Adrenal gland (tissue), 12 donors: ENCODE measurements around the gene EVI5L. TPM values are rescaled to one million over a fixed set of nuclear protein-coding genes. Genes with fewer than 3 reads are reported as not detected.

Experiments used
- DNase-seq, 7 donors: peaks; one replicate each; pipeline ENCODE4 v3.0.0-alpha.2; 2019 to 2020
- H3K27ac ChIP-seq, 5 donors: fragments of 200-600 bp; sonication (generic) in 4 of 5; 1 replicate in 3 of 5; 2 replicates in 2 of 5; pipeline versions ENCODE4 v1.5.1 to v1.8.0; 2016 to 2020; ENCODE audit warnings: mild to moderate bottlenecking in 1 of 5
- H3K27me3 ChIP-seq: fragments of 200-600 bp; 2 replicates; pipeline ENCODE4 v1.8.0; 2021
- H3K36me3 ChIP-seq, 2 donors: fragments of 200-600 bp; replicated peaks in 1 of 2; 1 replicate in 1 of 2; 2 replicates in 1 of 2; pipeline versions ENCODE4 v1.5.1 to v1.8.0; 2018 to 2022
- H3K4me1 ChIP-seq, 2 donors: fragments of 200-600 bp; replicated peaks in 1 of 2; 1 replicate in 1 of 2; 2 replicates in 1 of 2; pipeline versions ENCODE4 v1.5.1 to v1.8.0; 2018 to 2021
- H3K4me3 ChIP-seq, 4 donors: fragments of 200-600 bp; sonication (generic) in 3 of 4; one replicate each; pipeline ENCODE4 v1.5.1; 2016 to 2018
- H3K9me3 ChIP-seq, 3 donors: fragments of 200-600 bp; sonication (generic) in 1 of 3; replicated peaks in 1 of 3; 1 replicate in 2 of 3; 2 replicates in 1 of 3; pipeline versions ENCODE4 v1.5.1 to v1.8.0; 2016 to 2021
- POLR2A ChIP-seq, 2 donors: fragments of 450-650 bp; IDR thresholded peaks; one replicate each; pipeline ENCODE4 v1.6.1; 2017; ENCODE audit warnings: antibody characterized with exemption in 2 of 2, mild to moderate bottlenecking in 2 of 2, moderate library complexity in 1 of 2
- WGBS, 4 donors: extraction: QIAGEN DNeasy Blood & Tissue Kit in 2 of 4; methylation state at CpG; one replicate each; pipeline versions ENCODE4 v1.1.5 to v1.1.7; 2013 to 2017; 5-methylcytosine and 5-hydroxymethylcytosine counted together
- intact Hi-C, 2 donors: fragments of 100-400 bp; cut with DNase I; formaldehyde crosslinking; loops; one replicate each; pipeline versions ENCODE4 v1.14.1 to v1.15.0; 2022 to 2023
- polyA plus RNA-seq, 3 donors: library from polyadenylated mRNA; stranded (reverse); fragments of 200-250 nt in 2 of 3; fragments of 350-450 nt in 1 of 3; fragmentation: Illumina TruSeq in 1 of 3; extraction: RNeasy Lipid Tissue Mini Kit (QIAGEN cat#74804) in 1 of 3; gene quantifications; one replicate each; pipeline ENCODE4 v1.2.3, GENCODE V29; 2013 to 2014
- total RNA-seq, 9 donors: library from RNA; depleted of rRNA in 4 of 9; stranded (reverse); fragments of >200 nt in 4 of 9; fragments of 120-200 nt in 1 of 9; fragmentation: NEBNext Ultra II Directional in 1 of 9; extraction: Animal tissue kit (Norgen Biotek cat#: 25700) in 1 of 9; gene quantifications; one replicate each; pipeline versions ENCODE4 v1.1.0 to v1.2.4, GENCODE V29; 2013 to 2023
- TF ChIP-seq, protein P1 (sequence below), 6 experiments: fragments of 450-650 bp in 4 of 6; fragments of 200-600 bp in 2 of 6; sonication (generic) in 1 of 6; IDR thresholded peaks; 1 replicate in 5 of 6; 2 replicates in 1 of 6; pipeline versions ENCODE4 v1.5.1 to v1.8.0; 2016 to 2021; ENCODE audit warnings: antibody characterized with exemption in 6 of 6, mild to moderate bottlenecking in 2 of 6, moderate library complexity in 1 of 6
- donor health status: healthy with polysubstance abuse.
- donor health status: Bipolar disorder and iron deficiency.
- donor health status: DM: yes; HTN: yes; CAD: no.
- donor health status: DM: no; HTN: no; CAD: no.
- donor health status: DM: no; HTN: no; CAD: no.
- donor health status: DM: yes; HTN: yes; CAD: no.

EVI5L gene
- total and polyA plus RNA-seq, 12 donors = 8.8 to 22.2 (median 20.5) TPM

DNA sequence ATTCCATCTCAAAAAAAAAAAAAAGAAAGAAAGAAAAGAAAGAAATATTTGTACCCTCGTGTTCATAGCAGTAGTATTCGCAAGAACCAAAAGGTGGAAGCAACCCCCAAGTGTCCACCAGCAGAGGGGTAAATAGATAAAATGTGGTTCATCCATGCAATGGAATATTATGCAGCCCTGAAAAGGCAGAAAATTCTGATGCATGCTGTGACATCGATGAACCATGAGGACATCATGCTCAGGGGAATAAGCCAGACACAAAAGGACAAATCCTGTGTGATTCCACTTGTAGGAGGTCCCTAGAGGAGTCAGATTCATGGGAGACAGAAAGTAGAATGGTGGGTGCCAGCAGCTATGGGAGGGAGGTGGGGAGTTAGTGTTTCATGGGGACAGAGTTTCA lies 51.9 kb downstream of the EVI5L start:
- WGBS, 4 donors = 83 to 88% (median 85%) methylated on average over 3 of the region's 3 CpGs

DNA sequence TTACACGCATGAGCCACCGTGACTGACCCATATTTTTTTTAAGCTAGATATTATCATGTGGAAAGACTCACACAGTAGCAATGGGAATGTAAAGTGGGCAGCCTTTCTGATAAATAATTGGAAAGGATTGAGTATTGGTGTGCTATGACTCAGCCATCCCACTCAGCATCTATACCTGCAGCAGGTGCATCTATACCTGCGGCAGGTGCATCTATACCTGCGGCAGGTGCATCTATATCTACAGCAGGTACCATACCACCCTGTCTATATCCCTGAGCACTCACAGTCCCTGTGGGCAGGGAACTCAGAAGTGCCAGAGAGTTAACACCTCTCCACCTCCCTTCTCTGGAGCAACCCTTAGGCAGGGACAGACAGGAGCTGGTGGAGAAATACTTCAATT lies 53.1 kb downstream of the EVI5L start:
- no peaks in the 10 kb centered on the region for H3K27me3 ChIP-seq
- H3K36me3 ChIP-seq = no peaks in the 10 kb centered on the region
- intact Hi-C loops = no loop called here
- H3K4me1 ChIP-seq = peaks cover 0 to 1% of the 10 kb centered on the region in 2 donors
- TF ChIP-seq, protein P1, sequence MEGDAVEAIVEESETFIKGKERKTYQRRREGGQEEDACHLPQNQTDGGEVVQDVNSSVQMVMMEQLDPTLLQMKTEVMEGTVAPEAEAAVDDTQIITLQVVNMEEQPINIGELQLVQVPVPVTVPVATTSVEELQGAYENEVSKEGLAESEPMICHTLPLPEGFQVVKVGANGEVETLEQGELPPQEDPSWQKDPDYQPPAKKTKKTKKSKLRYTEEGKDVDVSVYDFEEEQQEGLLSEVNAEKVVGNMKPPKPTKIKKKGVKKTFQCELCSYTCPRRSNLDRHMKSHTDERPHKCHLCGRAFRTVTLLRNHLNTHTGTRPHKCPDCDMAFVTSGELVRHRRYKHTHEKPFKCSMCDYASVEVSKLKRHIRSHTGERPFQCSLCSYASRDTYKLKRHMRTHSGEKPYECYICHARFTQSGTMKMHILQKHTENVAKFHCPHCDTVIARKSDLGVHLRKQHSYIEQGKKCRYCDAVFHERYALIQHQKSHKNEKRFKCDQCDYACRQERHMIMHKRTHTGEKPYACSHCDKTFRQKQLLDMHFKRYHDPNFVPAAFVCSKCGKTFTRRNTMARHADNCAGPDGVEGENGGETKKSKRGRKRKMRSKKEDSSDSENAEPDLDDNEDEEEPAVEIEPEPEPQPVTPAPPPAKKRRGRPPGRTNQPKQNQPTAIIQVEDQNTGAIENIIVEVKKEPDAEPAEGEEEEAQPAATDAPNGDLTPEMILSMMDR (IDR thresholded peaks at IDR 0.05) = no peak
- no peak for TF ChIP-seq POLR2A (IDR thresholded peaks at IDR 0.05)
- H3K9me3 ChIP-seq = no peaks in the 10 kb centered on the region
- H3K27ac ChIP-seq = no peak overlapping the region
- no peak overlapping the region for H3K4me3 ChIP-seq
- DNase-seq = no peak
- 68 to 80% (median 74%) methylated on average over 4 of the region's 4 CpGs for WGBS, 4 donors

More for the DNA sequence above, 51.9 kb downstream of the EVI5L start:
- Histone ChIP-seq H3K36me3 (no peaks in the 10 kb centered on the region), H3K9me3 (no peaks in the 10 kb centered on the region), H3K27ac (no peak overlapping the region), H3K4me1 (no peaks in the 10 kb centered on the region), H3K4me3 (no peak overlapping the region), H3K27me3 (no peaks in the 10 kb centered on the region)
- no peak for DNase-seq
- intact Hi-C loops = no loop called here
- TF ChIP-seq, protein P1 (IDR thresholded peaks at IDR 0.05) = no peak
- TF ChIP-seq POLR2A (IDR thresholded peaks at IDR 0.05) = no peak

DNA sequence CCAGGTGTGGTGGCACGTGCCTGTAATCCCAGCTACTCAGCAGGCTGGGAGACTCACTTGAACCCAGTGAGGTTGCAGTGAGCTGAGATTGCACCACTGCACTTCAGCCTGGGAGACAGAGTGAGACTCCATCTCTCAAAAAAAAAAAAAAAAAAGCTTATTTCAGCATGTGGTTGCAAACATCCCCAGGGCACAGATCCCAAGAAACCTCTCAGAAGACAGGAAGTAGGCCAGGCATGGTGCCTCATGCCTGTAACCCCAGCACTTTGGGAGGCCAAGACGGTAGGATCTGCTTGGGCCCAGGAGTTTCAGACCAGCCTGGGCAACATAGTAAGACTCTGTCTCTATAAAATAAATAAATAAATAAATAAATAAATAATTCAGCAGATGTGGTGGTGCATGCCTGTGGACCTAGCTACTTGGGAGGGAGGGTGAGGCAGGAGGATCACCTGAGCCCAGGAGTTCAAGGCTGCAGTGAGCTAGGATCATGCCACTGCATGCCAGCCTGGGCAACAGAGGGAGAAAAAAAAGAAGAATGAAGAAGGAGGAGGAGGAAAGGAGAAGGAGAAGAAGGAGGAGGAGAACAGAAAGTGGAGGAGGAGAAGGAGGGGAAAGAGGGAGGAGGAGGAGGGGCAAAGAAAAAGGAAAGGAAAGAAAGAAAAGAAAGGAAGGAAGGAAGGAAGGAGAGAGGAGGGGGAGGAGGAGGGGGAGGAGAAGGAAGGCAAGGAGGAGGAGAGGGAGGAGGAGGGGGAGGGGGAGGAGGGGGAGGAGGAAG lies 54.0 kb downstream of the EVI5L start:
- no peak for DNase-seq
- Histone ChIP-seq H3K36me3 (no peaks in the 10 kb centered on the region), H3K4me3 (no peak overlapping the region), H3K27me3 (no peaks in the 10 kb centered on the region), H3K27ac (no peak overlapping the region), H3K4me1 (peaks cover 0 to 4% of the 10 kb centered on the region in 2 donors), H3K9me3 (no peaks in the 10 kb centered on the region)
- WGBS, 4 donors = 75 to 95% (median 83%) methylated on average over 2 of the region's 2 CpGs
- TF ChIP-seq, protein P1 (IDR thresholded peaks at IDR 0.05) = no peak
- TF ChIP-seq POLR2A (IDR thresholded peaks at IDR 0.05) = no peak
- intact Hi-C loops = no loop called here

DNA sequence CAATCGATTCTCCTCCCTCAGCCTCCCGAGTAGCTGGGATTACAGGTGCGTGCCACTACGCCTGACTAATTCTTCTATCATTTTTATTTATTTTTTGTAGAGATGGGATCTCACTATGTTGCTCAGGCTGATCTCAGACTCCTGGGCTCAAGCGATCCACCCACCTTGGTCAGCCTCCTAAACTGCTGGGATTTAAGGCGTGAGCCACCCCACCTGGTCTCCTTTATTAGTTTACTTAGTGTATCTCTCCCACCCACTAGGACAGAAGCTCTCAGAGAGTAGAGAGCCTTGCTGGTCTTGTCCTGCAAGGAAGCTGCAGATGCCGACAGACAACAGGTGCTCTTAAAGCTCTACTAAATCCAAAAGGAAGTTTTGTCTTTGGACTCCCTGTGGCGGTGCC lies 55.8 kb downstream of the EVI5L start:
- intact Hi-C loops = no loop called here
- DNase-seq = no peak
- Histone ChIP-seq H3K27ac (no peak overlapping the region), H3K4me1 (peaks cover 0 to 4% of the 10 kb centered on the region in 2 donors), H3K27me3 (no peaks in the 10 kb centered on the region), H3K36me3 (no peaks in the 10 kb centered on the region), H3K4me3 (no peak overlapping the region), H3K9me3 (no peaks in the 10 kb centered on the region)
- 81 to 93% (median 90%) methylated on average over 8 of the region's 8 CpGs for whole genome bisulfite sequencing, 4 donors
- no peak for TF ChIP-seq POLR2A (IDR thresholded peaks at IDR 0.05)
- TF ChIP-seq, protein P1 (IDR thresholded peaks at IDR 0.05) = no peak
